Endothelial cell of umbilical vein (primary cell): ENCODE results near the gene THG1L.

Source experiments
- CTCF ChIP-seq, 2 donors: IDR thresholded peaks; 1 replicate in 1 of 2; 2 replicates in 1 of 2; pipeline ENCODE4 v1.5.1; 2011; ENCODE audit warnings: low read length in 2 of 2, mild to moderate bottlenecking in 2 of 2, moderate library complexity in 2 of 2, control low read depth in 1 of 2, inconsistent platforms in 1 of 2, low read depth in 1 of 2; ENCODE audit not compliant: insufficient read depth in 1 of 2; ENCODE audit errors: extremely low read depth in 1 of 2
- EZH2 ChIP-seq: IDR thresholded peaks from 2 replicates; pipeline ENCODE4 v1.6.1; 2012; ENCODE audit warnings: borderline replicate concordance, low read depth, mild to moderate bottlenecking, moderate library complexity, low read length, inconsistent platforms; ENCODE audit not compliant: severe bottlenecking
- POLR2A ChIP-seq: IDR thresholded peaks from 2 replicates; pipeline ENCODE4 v1.6.1; 2012; ENCODE audit warnings: low read depth, mild to moderate bottlenecking, control low read depth, low read length

GRCh38 chr5:157710431-157710830 is 20.8 kb upstream of the THG1L start:
- no peak for TF ChIP-seq EZH2
- no peak for TF ChIP-seq CTCF (IDR thresholded peaks at IDR 0.05; ENCODE audit: extremely low read depth in 1 of 2, insufficient read depth in 1 of 2, low read depth in 1 of 2, low read length in 2 of 2)
- no peak for TF ChIP-seq POLR2A
